Superior temporal gyrus (tissue), 1 donor: ENCODE results near the gene KCNE3.
"Not testable (repeated sequence)": the region's sequence is repeated elsewhere in the genome, so short reads cannot be mapped to it uniquely, and the experiment has no call there.

ENCODE experiments used
- DNase-seq: peaks from one replicate; pipeline ENCODE4 v3.0.0-alpha.2; 2016; ENCODE audit errors: extremely low spot score

Gene KCNE3

GRCh38 chr11:74443071-74443864 lies 24.1 kb downstream of the KCNE3 start:
- peak; percentile 64 for DNase-seq

DNA sequence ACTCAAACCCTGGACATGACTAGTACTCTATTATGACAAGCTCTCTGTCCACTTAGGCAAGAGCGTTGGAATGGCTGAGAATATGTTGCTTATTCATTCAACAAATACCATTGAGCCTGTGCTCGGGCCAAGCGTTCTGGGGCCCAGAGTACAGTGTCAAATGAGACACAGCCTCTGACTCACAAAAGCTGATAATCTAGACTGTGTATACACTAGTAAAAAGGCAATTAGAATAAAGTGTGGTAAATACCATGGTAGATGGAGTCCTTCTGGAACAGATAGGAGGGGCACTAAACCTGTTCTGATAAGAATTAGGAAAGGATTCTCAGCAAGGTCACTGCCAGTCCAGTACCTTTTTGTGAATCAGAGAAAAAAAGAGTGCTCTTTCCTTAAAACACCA lies 24.7 kb downstream of the KCNE3 start:
- DNase-seq = no peak

DNA sequence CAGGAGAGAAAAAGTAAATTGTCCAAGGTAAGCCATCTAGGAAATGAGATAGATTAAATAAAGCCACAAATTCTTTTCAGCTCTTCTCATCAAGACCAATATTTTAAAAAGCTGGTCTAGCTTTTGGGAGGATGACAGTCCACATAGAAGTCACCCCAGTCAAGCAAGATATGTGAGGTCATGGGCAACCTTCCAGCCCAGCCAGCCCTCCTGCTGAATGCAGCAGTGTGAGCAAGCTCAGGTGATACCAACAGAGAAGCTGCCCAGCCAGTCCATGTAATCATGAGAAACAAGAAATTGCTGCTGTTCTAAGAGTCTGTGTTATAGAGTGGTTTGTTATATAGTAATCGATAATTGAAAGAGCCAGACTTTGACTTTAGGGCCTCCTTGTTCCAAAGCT lies 28.7 kb downstream of the KCNE3 start:
- DNase-seq = no peak

DNA sequence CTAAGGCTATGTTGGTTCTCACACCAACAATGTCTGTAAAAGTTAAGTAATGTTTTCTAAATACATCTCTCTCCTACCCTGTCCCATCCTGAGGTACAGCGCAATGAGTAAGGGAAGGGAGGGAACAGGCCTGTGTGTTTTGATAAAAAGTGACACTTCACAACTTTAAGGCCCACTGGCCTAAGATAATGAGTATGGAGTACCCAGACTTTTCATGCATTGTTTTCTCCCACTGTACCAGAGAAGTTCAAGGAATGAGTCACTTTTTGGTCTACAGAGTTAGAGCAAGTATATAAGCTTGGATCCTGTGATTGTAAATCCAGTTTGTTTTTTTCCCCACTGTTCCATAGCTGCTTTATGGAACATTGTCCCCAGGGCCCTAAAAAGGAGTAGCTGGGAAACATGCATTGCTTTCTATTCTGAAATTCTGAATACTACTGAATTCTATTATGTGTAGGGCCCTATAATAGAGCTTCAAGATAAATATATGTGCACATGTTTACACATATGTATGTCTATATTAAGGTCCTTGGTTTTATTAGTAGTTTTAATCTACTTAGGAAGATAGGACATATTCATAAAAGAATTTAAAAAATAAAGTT lies 29.8 kb downstream of the KCNE3 start:
- DNase-seq = no peak

DNA sequence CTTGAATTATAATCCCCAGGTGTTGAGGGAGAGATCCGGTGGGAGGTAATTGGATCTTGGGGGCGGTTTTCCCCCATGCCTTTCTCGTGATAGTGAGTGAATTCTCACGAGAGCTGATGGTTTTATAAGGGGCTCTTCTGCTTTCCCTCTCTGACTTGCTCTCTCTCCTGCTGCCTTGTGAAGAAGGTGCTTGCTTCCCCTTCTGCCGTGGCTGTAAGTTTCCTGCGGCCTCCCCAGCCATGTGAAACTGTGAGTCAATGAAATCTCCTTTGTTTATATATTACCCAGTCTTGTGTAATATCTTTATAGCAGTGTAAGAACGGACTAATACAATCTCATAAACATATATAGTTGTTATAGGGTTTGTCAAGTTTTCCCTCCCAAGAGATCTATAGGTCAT lies 32.8 kb downstream of the KCNE3 start:
- no peak for DNase-seq

- no peak for DNase-seq
Measured at GRCh38 chr11:74429205-74429604, 38.1 kb downstream of the KCNE3 start.

GRCh38 chr11:74427384-74427886 lies 39.9 kb downstream of the KCNE3 start:
- no peak for DNase-seq

DNA sequence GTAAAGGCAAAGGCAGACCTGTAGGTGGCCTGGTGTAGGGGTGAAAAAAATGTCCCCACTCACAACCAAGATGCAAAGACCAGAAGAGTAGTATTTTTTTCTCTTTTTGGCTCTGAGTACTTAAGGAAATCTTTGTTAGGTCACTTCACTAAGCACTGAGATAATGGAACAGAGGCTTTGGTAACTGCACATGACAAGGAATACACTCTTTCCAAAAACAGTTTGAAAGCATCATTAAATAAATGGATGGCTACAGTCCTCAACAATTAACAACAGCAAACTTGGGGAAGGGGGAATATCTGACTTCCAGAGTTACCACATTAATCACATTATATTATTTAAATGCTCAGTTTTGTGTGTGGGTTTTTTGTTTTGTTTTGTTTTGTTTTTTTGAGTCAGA lies 42.2 kb downstream of the KCNE3 start:
- no peak for DNase-seq

- DNase-seq = no peak
Measured at GRCh38 chr11:74418509-74418895, 48.8 kb downstream of the KCNE3 start.

DNA sequence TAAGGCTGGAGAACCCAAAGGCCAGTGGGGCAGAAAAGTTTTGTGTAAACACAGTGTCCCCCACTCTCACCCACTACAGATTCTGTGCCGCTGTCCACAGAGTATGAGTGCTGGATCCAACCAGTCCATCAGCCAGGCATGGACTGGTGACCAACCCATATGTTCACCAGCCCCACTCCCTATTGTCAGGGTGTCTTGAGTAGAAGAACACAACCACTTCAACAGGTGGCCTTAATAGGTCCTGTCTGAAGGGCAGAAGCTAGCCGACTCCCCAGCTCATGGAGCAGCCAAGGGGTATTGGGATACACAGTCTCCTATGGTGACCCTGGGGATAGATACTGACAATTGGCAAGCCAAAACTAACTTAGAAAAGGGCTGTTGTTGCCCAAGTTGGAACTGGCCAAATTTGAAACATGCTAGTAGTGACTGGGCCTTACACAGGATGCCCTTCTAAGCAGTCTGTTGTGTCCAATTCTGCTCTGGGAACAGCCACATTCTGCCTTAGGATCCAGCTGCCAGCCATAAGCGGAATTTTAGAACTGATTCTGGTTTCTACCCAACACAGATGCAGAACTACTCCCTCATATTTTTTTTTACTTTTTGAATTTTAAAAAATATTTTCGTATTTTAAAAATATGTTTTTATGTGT lies 49.4 kb downstream of the KCNE3 start:
- DNase-seq = no peak

DNA sequence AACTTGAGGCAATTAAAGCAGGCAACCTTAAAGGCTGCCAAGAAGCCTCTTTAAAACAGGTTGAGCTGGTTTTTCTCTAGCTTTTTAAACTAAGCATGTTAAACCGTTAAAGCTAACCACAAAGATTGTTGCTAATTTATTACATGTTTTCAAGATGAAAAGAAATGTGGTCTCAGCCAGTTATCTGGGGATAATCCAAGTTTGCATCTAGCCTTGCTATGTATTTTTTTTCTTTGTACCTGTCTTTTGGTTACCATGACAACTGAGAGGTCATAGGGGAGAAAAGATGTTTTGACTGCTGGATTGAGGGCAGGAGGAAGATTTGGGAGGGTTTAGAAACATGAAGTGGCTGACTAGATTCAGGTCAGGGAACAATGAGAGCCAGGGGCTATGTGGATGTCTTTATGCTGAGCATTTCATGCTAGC lies 50.0 kb downstream of the KCNE3 start:
- DNase-seq = no peak

GRCh38 chr11:74416974-74417373 lies 50.4 kb downstream of the KCNE3 start:
- DNase-seq = not testable (repeated sequence)

- DNase-seq = no peak
Measured at GRCh38 chr11:74412733-74413359, 54.5 kb downstream of the KCNE3 start.

- no peak for DNase-seq
Measured at GRCh38 chr11:74412321-74412720, 55.0 kb downstream of the KCNE3 start.

DNA sequence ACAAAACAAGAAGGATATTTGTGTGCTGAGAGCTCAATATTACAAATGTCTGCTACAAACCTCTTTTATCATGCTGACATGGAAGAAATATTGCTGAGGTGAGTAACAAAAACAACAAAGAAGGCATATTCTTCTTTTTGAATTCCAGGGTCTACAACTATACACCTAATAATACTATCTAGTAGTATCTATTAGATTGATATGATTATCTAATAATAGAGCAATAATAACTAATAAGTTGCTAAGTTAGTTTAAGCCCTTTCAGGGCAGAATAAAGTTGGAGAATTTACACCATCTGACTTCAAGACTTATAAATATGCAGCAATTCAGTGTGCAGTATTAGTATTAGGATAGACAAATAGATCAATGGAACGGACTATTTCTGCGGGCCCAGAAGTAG lies 57.7 kb downstream of the KCNE3 start:
- DNase-seq = no peak
